Measurements from ENCODE around the gene MICAL1.
A peak's percentile ranks its signal among the peaks of the same experiment; 100 is the strongest.
"Not testable (repeated sequence)": the region's sequence is repeated elsewhere in the genome, so short reads cannot be mapped to it uniquely, and the experiment has no call there.

MICAL1 gene

DNA sequence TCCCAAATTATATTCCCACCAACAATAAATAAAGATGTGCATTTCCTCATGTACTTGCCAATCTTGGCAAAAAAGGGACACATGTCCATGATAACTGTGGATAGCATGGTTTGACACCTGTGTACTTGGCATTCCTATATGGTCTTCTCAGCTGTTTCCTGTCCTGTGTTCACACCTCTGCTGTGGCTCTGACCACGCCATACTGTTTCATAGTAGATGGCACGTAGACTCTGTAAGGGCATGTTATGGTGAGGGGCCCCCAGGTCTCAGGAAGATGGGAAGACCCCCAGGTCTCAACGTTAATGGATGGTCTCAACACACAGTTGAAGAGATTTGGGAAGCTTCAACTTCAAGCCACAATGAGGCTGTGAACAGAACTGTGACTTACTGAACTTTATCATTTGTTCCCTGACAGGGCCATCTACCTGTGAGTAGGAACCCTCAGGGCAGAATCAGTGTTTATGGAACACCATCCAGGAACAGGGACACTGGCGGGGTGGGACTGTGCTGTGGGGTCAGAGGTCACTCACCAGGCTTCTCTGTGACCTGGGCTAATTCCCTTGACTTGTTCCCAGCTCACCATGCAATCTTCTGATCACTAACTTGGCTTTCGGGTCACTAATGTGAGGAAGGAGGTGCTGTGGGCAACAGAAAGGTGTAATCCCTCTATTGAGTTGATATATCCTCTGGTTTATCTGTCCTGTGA is 15.7 kb upstream of the MICAL1 start:
- DNase-seq (ENCODE audit: low spot score), result no peak
- Mint-ChIP-seq H3K36me3 (ENCODE audit: low read depth) (peaks cover 91% of the 10 kb centered on the region), H3K4me1 (ENCODE audit: low read depth) (peaks cover 64% of the 10 kb centered on the region), H3K9me3 (no peaks in the 10 kb centered on the region), H3K4me3 (no peak overlapping the region), H3K27ac (peak overlapping the region; percentile 58), H3K27me3 (ENCODE audit: low read depth) (no peaks in the 10 kb centered on the region)

DNA sequence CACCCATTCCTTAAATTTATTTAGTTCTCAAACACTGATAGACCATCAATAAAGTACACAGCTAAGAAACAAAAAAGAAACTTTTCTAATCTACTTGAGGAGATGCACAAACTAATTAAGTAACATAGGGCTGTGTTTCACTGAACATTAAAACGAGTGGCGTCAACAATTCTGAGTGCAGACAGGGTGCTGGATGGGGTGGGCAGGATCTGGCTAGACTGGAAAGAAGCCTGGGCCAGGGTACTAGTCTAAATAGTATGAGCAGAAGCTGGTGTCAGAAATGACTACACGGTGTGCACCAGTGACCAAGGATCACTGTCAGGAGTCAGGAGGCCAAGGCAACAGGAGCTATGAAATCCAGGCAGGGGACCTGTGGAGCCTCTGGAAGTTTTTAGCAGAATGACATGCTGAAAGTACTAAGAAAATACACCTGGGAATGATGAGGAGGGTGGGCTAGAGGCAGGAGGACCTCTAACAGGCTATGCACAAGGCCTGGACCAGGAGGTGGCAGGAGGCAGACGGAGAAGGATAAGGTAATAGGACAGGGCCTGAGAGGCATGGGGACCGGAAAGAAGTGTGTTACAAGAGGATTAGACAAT is 14.1 kb upstream of the MICAL1 start:
- Mint-ChIP-seq H3K9me3 (no peaks in the 10 kb centered on the region), H3K36me3 (ENCODE audit: low read depth) (peaks cover 92% of the 10 kb centered on the region), H3K4me1 (ENCODE audit: low read depth) (peaks cover 60% of the 10 kb centered on the region), H3K4me3 (no peak overlapping the region), H3K27me3 (ENCODE audit: low read depth) (no peaks in the 10 kb centered on the region), H3K27ac (peak overlapping the region; percentile 43)
- DNase-seq (ENCODE audit: low spot score), result no peak

DNA sequence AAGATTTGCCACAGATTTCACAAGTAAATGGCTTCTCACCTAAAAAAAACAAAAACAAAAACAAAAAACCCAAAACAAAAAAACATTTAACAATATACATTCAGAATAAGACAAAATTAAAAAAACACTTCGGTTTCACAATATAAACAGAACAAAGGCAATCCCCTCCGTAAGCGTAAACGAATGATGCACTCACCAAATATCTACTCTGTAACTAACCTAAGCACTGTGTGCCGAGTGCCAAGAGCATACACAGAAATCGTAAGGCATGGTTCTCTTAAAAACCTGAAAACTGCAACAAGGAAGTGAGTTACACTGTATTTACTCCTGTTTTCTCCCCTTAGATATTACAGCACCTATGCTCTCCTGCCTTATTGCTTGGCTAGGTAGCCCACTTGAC is 12.1 kb upstream of the MICAL1 start:
- Mint-ChIP-seq H3K27ac (peak overlapping the region; percentile 59), H3K36me3 (ENCODE audit: low read depth) (peaks cover 89% of the 10 kb centered on the region), H3K9me3 (no peaks in the 10 kb centered on the region), H3K4me3 (no peak overlapping the region), H3K27me3 (ENCODE audit: low read depth) (no peaks in the 10 kb centered on the region), H3K4me1 (ENCODE audit: low read depth) (peaks cover 59% of the 10 kb centered on the region)
- DNase-seq (ENCODE audit: low spot score), result no peak

DNA sequence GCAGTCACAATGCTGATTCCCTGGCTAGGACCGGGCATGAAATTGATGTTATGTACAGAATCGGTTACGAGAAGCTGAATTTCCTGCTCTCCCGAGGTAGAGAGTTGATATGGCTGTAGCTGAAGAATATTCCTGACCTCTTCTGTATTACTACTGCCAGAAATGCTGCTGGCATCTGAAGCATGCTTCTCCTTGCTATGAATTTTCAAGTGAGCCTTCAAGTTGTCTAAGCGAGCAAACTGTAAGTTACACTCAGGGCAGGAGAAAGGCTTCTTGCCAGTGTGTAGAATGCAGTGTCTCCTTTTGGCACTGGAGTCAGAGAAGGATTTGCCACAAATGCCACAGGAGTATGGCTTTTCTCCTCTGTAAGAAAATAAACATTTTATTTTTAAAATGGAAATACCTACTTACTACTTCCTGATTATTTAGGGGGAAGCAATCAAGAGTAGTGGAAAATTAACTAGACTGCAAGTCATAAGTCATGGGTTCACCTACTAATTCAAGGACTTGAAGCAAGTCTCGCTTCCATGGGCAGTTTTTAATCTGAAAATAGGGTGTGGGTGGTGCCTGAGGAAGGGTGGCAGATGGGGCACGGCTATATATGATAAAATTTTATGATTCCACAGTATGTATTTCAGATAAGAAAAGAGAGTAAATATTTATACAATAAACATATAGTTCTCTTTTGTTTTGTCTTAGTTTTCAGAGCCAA is 10.8 kb upstream of the MICAL1 start:
- no peaks in the 10 kb centered on the region for H3K9me3 Mint-ChIP-seq
- H3K4me1 Mint-ChIP-seq (ENCODE audit: low read depth), result peaks cover 55% of the 10 kb centered on the region
- no peak overlapping the region for H3K27ac Mint-ChIP-seq
- H3K27me3 Mint-ChIP-seq (ENCODE audit: low read depth), result no peaks in the 10 kb centered on the region
- no peak for DNase-seq (ENCODE audit: low spot score)
- no peak overlapping the region for H3K4me3 Mint-ChIP-seq
- peaks cover 87% of the 10 kb centered on the region for H3K36me3 Mint-ChIP-seq (ENCODE audit: low read depth)

DNA sequence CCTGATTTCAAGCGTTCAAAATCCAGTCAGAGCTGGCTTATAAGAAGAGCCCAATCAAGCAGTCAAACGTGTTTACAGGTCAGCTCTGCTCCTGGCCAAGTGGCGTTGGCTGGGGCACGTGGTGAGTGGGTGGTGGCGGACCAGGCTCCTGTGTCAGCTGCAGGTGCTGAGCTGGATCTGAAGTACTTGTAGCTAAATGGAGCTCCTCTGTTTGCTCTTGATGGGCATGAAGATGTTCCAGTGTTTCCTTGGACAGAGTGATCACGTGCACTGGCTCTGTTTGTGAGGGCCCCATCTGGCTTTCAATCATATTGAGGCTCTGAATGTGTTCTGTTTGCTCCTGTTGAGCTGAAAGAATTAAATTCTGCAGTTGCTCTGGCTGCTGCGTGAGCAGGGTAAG is 10.2 kb upstream of the MICAL1 start:
- Mint-ChIP-seq H3K27me3 (ENCODE audit: low read depth) (no peaks in the 10 kb centered on the region), H3K9me3 (peaks cover 4% of the 10 kb centered on the region), H3K27ac (no peak overlapping the region), H3K4me1 (ENCODE audit: low read depth) (peaks cover 54% of the 10 kb centered on the region), H3K36me3 (ENCODE audit: low read depth) (peaks cover 87% of the 10 kb centered on the region), H3K4me3 (no peak overlapping the region)
- no peak for DNase-seq (ENCODE audit: low spot score)

DNA sequence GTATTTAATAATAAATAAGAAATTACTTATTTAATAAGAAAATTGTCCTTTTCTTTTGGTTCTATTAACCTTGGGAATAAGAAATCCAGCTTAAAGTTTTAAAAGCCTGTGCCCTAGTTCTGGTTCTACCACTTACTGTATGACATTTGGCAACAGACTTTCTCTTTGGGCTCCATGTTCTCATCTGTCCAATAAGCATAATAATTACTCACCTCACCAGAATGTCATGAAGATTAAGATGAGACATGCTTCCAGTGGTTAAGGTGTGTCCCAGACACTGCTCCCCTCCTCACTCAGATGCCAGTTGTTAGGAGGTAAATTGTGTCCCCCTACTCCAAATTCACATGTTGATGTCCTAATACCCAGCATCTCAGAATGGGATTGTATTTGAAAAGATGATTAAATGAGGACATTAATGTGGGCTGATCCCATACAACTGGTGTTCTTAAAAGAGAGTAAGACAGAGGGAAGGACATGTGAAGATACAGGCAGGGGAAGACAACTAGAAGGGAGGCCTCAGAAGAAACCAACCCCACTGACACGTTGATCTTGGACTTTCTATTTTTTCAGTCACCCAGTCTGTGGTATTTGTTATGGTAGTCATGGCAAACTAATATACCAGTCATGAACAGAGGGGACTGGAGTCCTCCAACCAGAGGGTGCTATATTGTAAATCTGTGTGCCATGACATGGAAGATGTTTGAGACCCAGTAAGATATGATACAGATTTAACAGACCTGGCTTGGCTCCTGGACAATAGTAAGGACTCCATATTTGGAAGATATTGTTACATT is 6.4 kb upstream of the MICAL1 start:
- H3K9me3 Mint-ChIP-seq, result peaks cover 4% of the 10 kb centered on the region
- no peak overlapping the region for H3K4me3 Mint-ChIP-seq
- no peak for DNase-seq (ENCODE audit: low spot score)
- no peaks in the 10 kb centered on the region for H3K27me3 Mint-ChIP-seq (ENCODE audit: low read depth)
- peaks cover 58% of the 10 kb centered on the region for H3K4me1 Mint-ChIP-seq (ENCODE audit: low read depth)
- peak overlapping the region; percentile 21 for H3K27ac Mint-ChIP-seq
- peaks cover 57% of the 10 kb centered on the region for H3K36me3 Mint-ChIP-seq (ENCODE audit: low read depth)

DNA sequence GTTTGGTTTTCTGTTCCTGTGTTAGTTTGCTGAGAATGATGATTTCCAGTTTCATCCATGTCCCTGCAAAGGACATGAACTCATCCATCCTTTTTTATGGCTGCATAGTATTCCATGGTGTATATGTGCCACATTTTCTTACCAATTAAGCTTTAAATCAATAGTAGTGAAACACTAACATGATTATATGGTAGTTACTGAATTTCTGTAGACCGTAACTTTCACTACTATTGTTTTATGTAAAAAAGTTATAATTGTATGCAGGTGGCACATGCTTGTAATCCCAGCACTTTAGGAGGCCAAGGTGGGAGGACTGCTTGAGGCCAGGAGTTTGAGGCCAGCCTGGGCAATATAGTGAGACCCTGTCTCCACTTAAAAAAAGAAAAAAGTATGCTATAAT is 5.6 kb upstream of the MICAL1 start:
- not testable (repeated sequence) for H3K27ac Mint-ChIP-seq; DNase-seq (ENCODE audit: low spot score); H3K4me3 Mint-ChIP-seq; H3K27me3 Mint-ChIP-seq (ENCODE audit: low read depth); H3K9me3 Mint-ChIP-seq
- peaks cover 51% of the 10 kb centered on the region for H3K36me3 Mint-ChIP-seq (ENCODE audit: low read depth)
- peaks cover 61% of the 10 kb centered on the region for H3K4me1 Mint-ChIP-seq (ENCODE audit: low read depth)

DNA sequence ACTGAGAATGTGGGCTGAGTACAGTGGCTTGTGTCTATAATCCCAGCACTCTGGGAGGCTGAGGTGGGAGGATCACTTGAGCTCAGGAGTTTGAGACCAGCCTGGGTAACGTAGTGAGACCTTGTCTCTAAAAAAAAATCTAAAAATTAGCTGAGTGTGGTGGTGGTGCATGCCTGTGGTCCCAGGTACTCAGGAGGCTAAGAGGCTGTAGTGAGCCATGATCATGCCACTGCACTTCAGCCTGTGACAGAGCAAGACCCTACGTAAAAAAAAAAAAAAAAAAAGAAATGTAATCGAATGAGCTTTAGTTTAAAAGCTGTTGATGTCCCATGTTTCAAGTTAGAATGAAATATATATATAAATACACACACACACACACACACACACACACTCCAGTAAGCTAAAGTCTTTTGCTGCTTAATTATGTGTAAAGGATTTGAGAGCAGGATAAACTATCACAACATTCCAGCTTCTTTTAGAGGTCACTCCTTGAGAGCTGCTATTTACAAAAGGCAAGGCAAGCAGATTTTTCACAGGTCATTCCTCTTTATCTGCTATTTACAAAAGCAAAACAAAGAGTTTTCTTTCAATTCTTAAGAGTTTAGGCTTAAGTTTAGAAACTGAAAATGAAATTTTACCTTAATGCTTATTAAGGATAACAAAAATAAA is 4.7 kb upstream of the MICAL1 start:
- Mint-ChIP-seq H3K36me3 (ENCODE audit: low read depth) (peaks cover 42% of the 10 kb centered on the region), H3K4me1 (ENCODE audit: low read depth) (peaks cover 55% of the 10 kb centered on the region), H3K27me3 (ENCODE audit: low read depth) (no peaks in the 10 kb centered on the region), H3K27ac (peak overlapping the region; percentile 69), H3K4me3 (no peak overlapping the region), H3K9me3 (peaks cover 4% of the 10 kb centered on the region)
- no peak for DNase-seq (ENCODE audit: low spot score)

DNA sequence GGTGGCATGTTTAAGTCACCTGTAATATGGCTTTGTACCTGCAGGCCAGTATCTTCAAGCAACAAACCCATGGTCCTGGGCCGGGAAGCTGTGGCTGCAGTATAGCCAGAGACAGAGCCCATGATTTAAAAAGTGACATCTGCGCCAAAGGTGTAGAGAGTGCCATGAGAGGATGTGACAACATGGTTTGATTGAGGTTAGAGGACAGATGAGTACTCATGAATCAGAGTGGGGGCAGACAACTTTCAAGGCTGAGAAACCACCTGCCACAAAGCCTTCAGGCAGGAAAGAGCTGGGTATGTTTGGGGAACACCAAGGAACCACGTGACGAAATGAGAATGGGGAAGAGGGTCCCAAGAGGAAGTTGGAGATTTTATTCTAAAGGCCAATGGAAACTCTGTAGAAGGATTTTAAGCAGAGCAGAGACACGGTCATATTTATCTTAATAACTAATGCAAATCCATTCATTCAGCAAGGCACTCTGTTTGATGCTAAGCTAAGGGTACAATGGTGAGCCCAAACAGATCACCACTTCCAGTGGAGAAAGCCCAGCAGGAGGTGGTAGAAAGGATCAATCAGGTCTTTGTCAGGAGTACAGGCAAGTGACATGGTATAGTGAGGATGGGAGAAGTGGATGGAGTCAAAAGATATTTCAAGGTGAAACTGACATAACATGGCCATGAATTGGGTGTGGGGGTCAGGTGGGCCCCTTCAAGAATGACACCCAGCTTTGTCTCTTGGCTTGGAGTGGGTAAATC is 3.4 kb upstream of the MICAL1 start:
- Mint-ChIP-seq H3K27ac (peak overlapping the region; percentile 96), H3K9me3 (peaks cover 4% of the 10 kb centered on the region), H3K4me3 (peak overlapping the region; percentile 54), H3K27me3 (ENCODE audit: low read depth) (no peaks in the 10 kb centered on the region), H3K36me3 (ENCODE audit: low read depth) (peaks cover 33% of the 10 kb centered on the region), H3K4me1 (ENCODE audit: low read depth) (peaks cover 52% of the 10 kb centered on the region)
- peak; percentile 70 for DNase-seq (ENCODE audit: low spot score)

DNA sequence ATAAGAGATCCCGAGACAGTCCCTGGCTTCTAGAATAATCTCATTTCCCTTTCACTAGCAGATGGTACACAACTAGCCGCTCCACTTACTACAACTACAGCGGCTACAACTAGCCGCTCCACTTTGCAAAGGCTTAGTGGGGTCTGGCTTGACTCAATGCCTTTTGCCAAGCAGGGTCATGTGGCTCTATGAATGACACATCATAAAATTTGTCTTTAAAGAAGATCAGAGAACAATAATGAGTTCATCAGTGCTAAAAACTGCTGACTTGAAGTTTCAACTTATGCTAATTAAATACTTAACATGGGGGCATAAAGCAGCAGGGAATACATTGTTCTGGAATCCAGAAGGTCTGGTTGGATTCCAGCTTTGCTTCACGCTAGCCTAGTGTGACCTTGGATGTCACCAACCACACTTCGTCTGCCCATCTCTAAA is 2.0 kb upstream of the MICAL1 start:
- H3K36me3 Mint-ChIP-seq (ENCODE audit: low read depth), result peaks cover 28% of the 10 kb centered on the region
- no peaks in the 10 kb centered on the region for H3K27me3 Mint-ChIP-seq (ENCODE audit: low read depth)
- peak overlapping the region; percentile 35 for H3K4me3 Mint-ChIP-seq
- H3K27ac Mint-ChIP-seq, result peak overlapping the region; percentile 34
- DNase-seq (ENCODE audit: low spot score), result no peak
- H3K4me1 Mint-ChIP-seq (ENCODE audit: low read depth), result peaks cover 56% of the 10 kb centered on the region
- peaks cover 4% of the 10 kb centered on the region for H3K9me3 Mint-ChIP-seq

DNA sequence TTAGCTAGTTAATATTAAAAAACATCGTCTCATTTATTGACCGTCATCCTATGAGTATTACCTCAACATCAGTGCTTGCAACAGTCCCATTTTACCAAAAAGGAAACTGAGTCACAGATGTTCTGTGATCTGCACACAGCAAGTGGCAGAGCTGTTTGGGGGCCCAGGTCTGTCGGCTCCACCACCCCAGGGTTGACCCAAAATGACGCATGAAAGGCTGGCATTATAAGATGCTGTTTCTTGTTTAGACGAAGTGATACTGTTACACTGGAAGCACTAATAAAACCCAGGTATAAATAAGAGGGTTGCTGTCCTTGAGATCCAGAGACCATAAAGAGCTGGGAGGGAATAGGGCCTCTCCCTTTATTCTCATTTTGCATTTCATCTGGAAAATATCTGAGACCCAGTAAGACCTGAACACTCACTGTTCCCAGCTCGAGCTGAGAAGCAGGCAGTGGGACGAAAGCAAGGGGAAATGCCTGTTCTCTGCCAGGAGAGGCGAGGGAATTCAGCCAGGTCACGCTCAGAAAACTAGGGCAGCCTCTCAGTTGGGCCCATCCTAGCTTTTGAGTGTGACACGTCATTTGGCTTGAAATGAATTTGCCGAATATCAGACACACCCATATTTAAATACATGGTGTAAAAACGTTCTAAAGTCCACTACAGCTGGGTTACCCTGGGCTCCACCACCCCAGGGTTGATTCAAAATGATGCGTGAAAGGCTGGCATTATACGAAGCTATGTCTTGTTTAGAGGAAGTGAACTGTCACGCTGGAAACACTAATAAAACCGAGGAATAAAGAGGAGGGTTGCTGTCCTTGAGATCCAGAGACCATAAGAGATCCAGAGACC is 1.4 kb upstream of the MICAL1 start:
- DNase-seq (ENCODE audit: low spot score), result no peak
- peaks cover 56% of the 10 kb centered on the region for H3K4me1 Mint-ChIP-seq (ENCODE audit: low read depth)

DNA sequence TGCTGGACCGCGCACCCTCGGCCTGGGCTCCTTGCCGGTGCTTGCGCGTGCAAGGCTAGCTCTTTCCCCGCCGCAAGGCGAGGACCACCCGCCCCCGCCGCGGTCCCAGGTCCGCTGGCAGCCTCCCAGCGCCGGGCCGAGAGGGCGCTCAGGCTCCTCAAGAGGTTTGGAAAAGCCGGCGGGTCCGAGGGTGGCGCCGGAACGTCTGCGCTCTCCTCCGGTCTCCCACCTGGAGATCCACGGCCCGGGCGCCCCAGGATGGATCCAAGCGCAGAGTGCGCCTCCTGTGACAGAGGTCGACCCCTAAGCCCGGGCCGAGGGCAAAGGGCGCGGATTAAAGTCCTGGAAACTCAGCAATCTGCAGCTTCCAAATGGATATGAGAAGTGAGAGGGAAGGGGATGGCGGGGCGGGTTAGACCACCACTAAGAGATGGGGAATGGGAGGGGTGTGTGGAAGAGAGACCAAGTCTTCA is 575 bp upstream of the MICAL1 start:
- Mint-ChIP-seq H3K27ac (peak overlapping the region; percentile 15), H3K27me3 (ENCODE audit: low read depth) (no peaks in the 10 kb centered on the region), H3K4me1 (ENCODE audit: low read depth) (peaks cover 55% of the 10 kb centered on the region), H3K9me3 (peaks cover 2% of the 10 kb centered on the region), H3K4me3 (peak overlapping the region; percentile 58), H3K36me3 (ENCODE audit: low read depth) (peaks cover 27% of the 10 kb centered on the region)
- DNase-seq (ENCODE audit: low spot score), result no peak

More for the DNA sequence above, 1.4 kb upstream of the MICAL1 start:
- Mint-ChIP-seq H3K36me3 (ENCODE audit: low read depth) (peaks cover 28% of the 10 kb centered on the region), H3K27me3 (ENCODE audit: low read depth) (no peaks in the 10 kb centered on the region), H3K9me3 (peaks cover 4% of the 10 kb centered on the region), H3K4me3 (peak overlapping the region; percentile 58), H3K27ac (peak overlapping the region; percentile 34)
